Measurements from ENCODE around the gene CLSTN2.

DNA sequence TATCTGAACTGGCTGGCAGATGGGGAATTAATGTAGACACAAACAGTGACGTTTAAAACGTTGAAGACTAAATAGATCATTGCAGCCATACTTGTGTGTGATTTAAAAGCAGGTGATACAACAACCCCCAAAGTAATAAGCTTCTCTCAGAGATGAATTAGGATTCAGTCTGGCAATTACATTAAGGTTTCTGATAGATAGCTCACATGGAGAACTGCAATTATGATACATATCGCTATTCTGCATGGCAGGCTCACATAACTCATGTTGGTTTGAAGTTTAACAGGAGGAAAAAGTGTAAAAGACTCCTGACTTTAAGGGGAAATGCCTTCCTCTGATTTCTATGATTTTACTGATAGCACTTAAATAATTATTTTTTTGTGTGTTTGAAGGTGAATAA lies 196.9 kb downstream of the CLSTN2 start:
- no peak for TF ChIP-seq YY1 (IDR thresholded peaks at IDR 0.05; ENCODE audit: low read depth, low read length)
- TF ChIP-seq EZH2 (IDR thresholded peaks at IDR 0.05; ENCODE audit: low read depth, low read length, severe bottlenecking), result no peak
- TF ChIP-seq, protein P1, sequence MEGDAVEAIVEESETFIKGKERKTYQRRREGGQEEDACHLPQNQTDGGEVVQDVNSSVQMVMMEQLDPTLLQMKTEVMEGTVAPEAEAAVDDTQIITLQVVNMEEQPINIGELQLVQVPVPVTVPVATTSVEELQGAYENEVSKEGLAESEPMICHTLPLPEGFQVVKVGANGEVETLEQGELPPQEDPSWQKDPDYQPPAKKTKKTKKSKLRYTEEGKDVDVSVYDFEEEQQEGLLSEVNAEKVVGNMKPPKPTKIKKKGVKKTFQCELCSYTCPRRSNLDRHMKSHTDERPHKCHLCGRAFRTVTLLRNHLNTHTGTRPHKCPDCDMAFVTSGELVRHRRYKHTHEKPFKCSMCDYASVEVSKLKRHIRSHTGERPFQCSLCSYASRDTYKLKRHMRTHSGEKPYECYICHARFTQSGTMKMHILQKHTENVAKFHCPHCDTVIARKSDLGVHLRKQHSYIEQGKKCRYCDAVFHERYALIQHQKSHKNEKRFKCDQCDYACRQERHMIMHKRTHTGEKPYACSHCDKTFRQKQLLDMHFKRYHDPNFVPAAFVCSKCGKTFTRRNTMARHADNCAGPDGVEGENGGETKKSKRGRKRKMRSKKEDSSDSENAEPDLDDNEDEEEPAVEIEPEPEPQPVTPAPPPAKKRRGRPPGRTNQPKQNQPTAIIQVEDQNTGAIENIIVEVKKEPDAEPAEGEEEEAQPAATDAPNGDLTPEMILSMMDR (IDR thresholded peaks at IDR 0.05; ENCODE audit: control extremely low read depth in 1 of 3, insufficient read depth in 1 of 3, low read depth in 1 of 3, low read length in 3 of 3), result no peak
- no peak for TF ChIP-seq CHD1 (IDR thresholded peaks at IDR 0.05; ENCODE audit: low read depth, low read length)
- TF ChIP-seq RNF2 (IDR thresholded peaks at IDR 0.05; ENCODE audit: borderline replicate concordance, low read depth, low read length, missing control alignments, poor library complexity, severe bottlenecking), result no peak
- TF ChIP-seq POLR2AphosphoS5 (IDR thresholded peaks at IDR 0.05; ENCODE audit: low read depth, low read length), result no peak
- no peak for TF ChIP-seq EP300 (IDR thresholded peaks at IDR 0.05; ENCODE audit: borderline replicate concordance in 1 of 2, low read depth in 2 of 2, low read length in 2 of 2)
- TF ChIP-seq SRF (IDR thresholded peaks at IDR 0.05; ENCODE audit: low read depth, low read length), result no peak
- no peak for TF ChIP-seq GABPA (IDR thresholded peaks at IDR 0.05; ENCODE audit: borderline replicate concordance, insufficient read depth, low read length)

Measured in H1 (cell line).